ENCODE results near the gene BMP6. TPM values are rescaled to one million over a fixed set of nuclear protein-coding genes. Genes with fewer than 3 reads are reported as not detected.

The BMP6 gene
- 0.82 and 173 TPM in 2 replicates for total RNA-seq (ENCODE audit: low replicate concordance)

DNA sequence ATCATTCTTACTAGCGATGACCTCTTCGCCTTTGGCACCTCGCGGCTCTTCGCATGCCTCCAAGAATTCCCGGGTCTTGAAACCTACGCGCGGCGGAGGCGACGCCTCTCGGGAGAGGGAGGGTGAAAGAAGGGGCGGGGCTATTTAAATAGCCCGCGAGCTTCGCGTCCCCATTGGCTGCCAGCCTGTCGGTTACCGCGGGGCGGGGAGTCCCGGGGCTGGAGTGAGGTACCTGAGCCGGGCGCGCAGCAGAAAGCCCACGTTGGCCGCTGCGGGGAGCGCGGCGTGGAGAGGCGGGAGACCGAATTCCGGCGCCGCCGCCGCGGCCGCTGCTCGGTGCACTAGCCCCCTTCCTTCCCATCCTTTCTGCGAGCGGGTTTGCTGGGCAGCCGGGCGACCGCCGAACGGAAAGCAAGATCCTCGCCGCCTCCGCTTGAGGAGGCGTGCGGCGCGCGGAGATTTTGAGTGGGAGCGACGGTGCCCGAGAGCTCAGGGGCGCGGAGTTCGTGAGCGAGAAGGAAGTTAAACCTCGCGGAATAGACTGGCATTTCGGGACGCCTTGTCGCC, at the start of gene BMP6:
Gene BMP6 (plus strand): TSS at position 251 of the 567 bp plus-strand sequence. CDS start 857 bp downstream, outside the sequence.

GRCh38 chr6:7910654-7911344, 184.9 kb downstream of the BMP6 start, which contains the start of gene TXNDC5:
Gene TXNDC5 (minus strand): TSS chr6:7910788. CDS start chr6:7910776, 12 bp downstream.

Other genes starting within 250 kb of the BMP6 start
- 1.8 and 41.5 TPM in 2 replicates for gene DSP, start 184.4 kb upstream of the BMP6 start, total RNA-seq (ENCODE audit: low replicate concordance)
- gene SNRNP48, start 135.9 kb upstream of the BMP6 start, total RNA-seq (ENCODE audit: low replicate concordance) = 8.8 and 24.5 TPM in 2 replicates
- gene TXNDC5, start 184.7 kb downstream of the BMP6 start, total RNA-seq (ENCODE audit: low replicate concordance) = 344 and 2,085 TPM in 2 replicates